ENCODE data around the gene DRD5.
A peak's percentile ranks its signal among the peaks of the same experiment; 100 is the strongest.

The DRD5 gene

GRCh38 chr4:9764155-9764696 lies 17.2 kb upstream of the DRD5 start:
- H4K91ac ChIP-seq (ENCODE audit: low read depth, low read length), result no peak overlapping the region
- no CpG with 5 or more reads among the region's 5 CpGs for WGBS (ENCODE audit: extremely low coverage, insufficient coverage, insufficient read length)
- H2BK120ac ChIP-seq (ENCODE audit: insufficient read depth, low read length, poor library complexity), result no peak overlapping the region
- no peak overlapping the region for H2BK12ac ChIP-seq (ENCODE audit: low read length)
- no peak for DNase-seq
- H3K4me3 ChIP-seq (ENCODE audit: low read depth, low read length), result no peak overlapping the region
- no peak overlapping the region for H3K23ac ChIP-seq (ENCODE audit: low read length)
- no peak overlapping the region for H3K9ac ChIP-seq (ENCODE audit: low read length)
- H2AFZ ChIP-seq (ENCODE audit: insufficient read depth, low read length, poor library complexity), result no peak overlapping the region
- no peak overlapping the region for H4K8ac ChIP-seq (ENCODE audit: low read depth, low read length)
- H3K36me3 ChIP-seq (ENCODE audit: control insufficient read depth in 1 of 2, insufficient read depth in 2 of 2, low read length in 2 of 2), result no peaks in the 10 kb centered on the region
- no peaks in the 10 kb centered on the region for H3K79me1 ChIP-seq (ENCODE audit: low read length)
- H3K27ac ChIP-seq (ENCODE audit: low read depth, low read length), result no peak overlapping the region
- no peak overlapping the region for H2AK5ac ChIP-seq (ENCODE audit: low read length)
- H3K14ac ChIP-seq (ENCODE audit: low read length), result no peak overlapping the region
- no peak overlapping the region for H4K12ac ChIP-seq (ENCODE audit: low read depth, low read length)
- no peak overlapping the region for H3K4me2 ChIP-seq (ENCODE audit: low read length)
- H3K9me3 ChIP-seq (ENCODE audit: insufficient read depth, low read depth, low read length), result no peaks in the 10 kb centered on the region
- no peak overlapping the region for H3K4ac ChIP-seq (ENCODE audit: low read depth, low read length)
- no peak overlapping the region for H2BK5ac ChIP-seq (ENCODE audit: low read depth, low read length, poor library complexity)
- H3K4me1 ChIP-seq (ENCODE audit: control insufficient read depth in 1 of 2, insufficient read depth in 2 of 2, low read length in 2 of 2), result no peaks in the 10 kb centered on the region
- no peaks in the 10 kb centered on the region for H3K79me2 ChIP-seq (ENCODE audit: control insufficient read depth, insufficient read depth, low read length, poor library complexity)
- no peaks in the 10 kb centered on the region for H3K27me3 ChIP-seq (ENCODE audit: insufficient read depth, low read length)
- H3K18ac ChIP-seq (ENCODE audit: low read length), result no peak overlapping the region

DNA sequence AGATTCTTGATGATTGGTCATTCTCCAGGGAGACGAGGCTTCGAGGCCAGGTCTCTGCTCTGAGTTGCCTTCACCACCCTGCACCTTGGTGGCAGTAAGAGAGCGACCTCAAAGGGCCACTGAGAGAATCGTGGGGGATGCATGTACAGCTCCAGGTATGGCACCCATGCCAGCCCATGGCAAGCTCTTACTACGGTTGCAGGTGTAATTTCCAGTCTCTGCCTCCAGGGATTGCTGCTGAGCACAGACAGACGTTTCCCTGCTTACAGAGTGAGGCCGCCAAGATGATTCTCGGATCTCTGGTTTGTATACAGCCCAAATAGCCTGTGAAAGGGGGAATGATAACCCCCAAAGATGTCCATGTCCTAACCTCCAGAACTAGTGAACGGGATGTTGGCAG lies 16.3 kb upstream of the DRD5 start:
- Histone ChIP-seq H3K4me1 (ENCODE audit: control insufficient read depth in 1 of 2, insufficient read depth in 2 of 2, low read length in 2 of 2) (no peaks in the 10 kb centered on the region), H4K91ac (ENCODE audit: low read depth, low read length) (no peak overlapping the region), H4K12ac (ENCODE audit: low read depth, low read length) (no peak overlapping the region), H3K9me3 (ENCODE audit: insufficient read depth, low read depth, low read length) (no peaks in the 10 kb centered on the region), H2AFZ (ENCODE audit: insufficient read depth, low read length, poor library complexity) (no peak overlapping the region), H3K18ac (ENCODE audit: low read length) (no peak overlapping the region), H3K4ac (ENCODE audit: low read depth, low read length) (no peak overlapping the region), H3K79me1 (ENCODE audit: low read length) (no peaks in the 10 kb centered on the region), H2BK120ac (ENCODE audit: insufficient read depth, low read length, poor library complexity) (no peak overlapping the region), H3K27me3 (ENCODE audit: insufficient read depth, low read length) (no peaks in the 10 kb centered on the region), H2AK5ac (ENCODE audit: low read length) (no peak overlapping the region), H3K79me2 (ENCODE audit: control insufficient read depth, insufficient read depth, low read length, poor library complexity) (no peaks in the 10 kb centered on the region), H3K27ac (ENCODE audit: low read depth, low read length) (no peak overlapping the region), H3K9ac (ENCODE audit: low read length) (no peak overlapping the region), H3K14ac (ENCODE audit: low read length) (no peak overlapping the region), H2BK12ac (ENCODE audit: low read length) (no peak overlapping the region), H3K4me3 (ENCODE audit: low read depth, low read length) (no peak overlapping the region), H3K36me3 (ENCODE audit: control insufficient read depth in 1 of 2, insufficient read depth in 2 of 2, low read length in 2 of 2) (no peaks in the 10 kb centered on the region), H3K23ac (ENCODE audit: low read length) (no peak overlapping the region), H3K4me2 (ENCODE audit: low read length) (no peak overlapping the region), H2BK5ac (ENCODE audit: low read depth, low read length, poor library complexity) (no peak overlapping the region), H4K8ac (ENCODE audit: low read depth, low read length) (no peak overlapping the region)
- WGBS (ENCODE audit: extremely low coverage, insufficient coverage, insufficient read length), result no CpG with 5 or more reads among the region's 9 CpGs
- DNase-seq, result peak in 1 of 2 donors; percentile 61

DNA sequence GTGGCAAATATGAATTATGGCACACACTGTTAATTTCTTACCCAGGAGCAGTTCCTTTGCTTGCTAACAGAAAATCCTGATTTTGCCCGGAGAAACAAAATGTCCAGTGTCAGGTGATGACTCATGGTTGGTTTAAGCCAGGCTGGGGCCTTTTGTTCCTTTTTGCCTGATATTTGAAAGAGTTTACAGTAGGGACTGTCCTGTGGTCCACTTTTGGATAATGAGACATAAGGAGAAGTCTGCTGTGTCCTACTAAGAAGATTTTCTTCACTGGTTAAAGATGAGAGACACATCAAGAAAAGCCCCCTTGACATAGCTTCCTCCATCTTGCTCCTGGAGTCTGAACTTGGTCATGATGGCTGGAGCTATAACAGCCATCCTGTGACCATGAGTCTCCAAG lies 12.1 kb upstream of the DRD5 start:
- Histone ChIP-seq H4K12ac (ENCODE audit: low read depth, low read length) (no peak overlapping the region), H3K4ac (ENCODE audit: low read depth, low read length) (no peak overlapping the region), H3K9me3 (ENCODE audit: insufficient read depth, low read depth, low read length) (no peaks in the 10 kb centered on the region), H3K4me3 (ENCODE audit: low read depth, low read length) (no peak overlapping the region), H3K27me3 (ENCODE audit: insufficient read depth, low read length) (no peaks in the 10 kb centered on the region), H2BK5ac (ENCODE audit: low read depth, low read length, poor library complexity) (no peak overlapping the region), H3K14ac (ENCODE audit: low read length) (no peak overlapping the region), H3K23ac (ENCODE audit: low read length) (no peak overlapping the region), H4K8ac (ENCODE audit: low read depth, low read length) (no peak overlapping the region), H4K91ac (ENCODE audit: low read depth, low read length) (no peak overlapping the region), H2AFZ (ENCODE audit: insufficient read depth, low read length, poor library complexity) (no peak overlapping the region), H3K18ac (ENCODE audit: low read length) (no peak overlapping the region), H2BK12ac (ENCODE audit: low read length) (no peak overlapping the region), H3K27ac (ENCODE audit: low read depth, low read length) (no peak overlapping the region), H2BK120ac (ENCODE audit: insufficient read depth, low read length, poor library complexity) (no peak overlapping the region), H3K4me1 (ENCODE audit: control insufficient read depth in 1 of 2, insufficient read depth in 2 of 2, low read length in 2 of 2) (no peaks in the 10 kb centered on the region), H3K36me3 (ENCODE audit: control insufficient read depth in 1 of 2, insufficient read depth in 2 of 2, low read length in 2 of 2) (no peaks in the 10 kb centered on the region), H3K9ac (ENCODE audit: low read length) (no peak overlapping the region), H2AK5ac (ENCODE audit: low read length) (no peak overlapping the region), H3K79me1 (ENCODE audit: low read length) (no peaks in the 10 kb centered on the region), H3K79me2 (ENCODE audit: control insufficient read depth, insufficient read depth, low read length, poor library complexity) (no peaks in the 10 kb centered on the region), H3K4me2 (ENCODE audit: low read length) (no peak overlapping the region)
- no CpG with 5 or more reads among the region's 1 CpG for WGBS (ENCODE audit: extremely low coverage, insufficient coverage, insufficient read length)
- no peak for DNase-seq

- Histone ChIP-seq H3K4me3 (ENCODE audit: low read depth, low read length) (no peak overlapping the region), H3K4me1 (ENCODE audit: control insufficient read depth in 1 of 2, insufficient read depth in 2 of 2, low read length in 2 of 2) (no peaks in the 10 kb centered on the region), H3K4me2 (ENCODE audit: low read length) (no peak overlapping the region), H3K9me3 (ENCODE audit: insufficient read depth, low read depth, low read length) (no peaks in the 10 kb centered on the region), H3K18ac (ENCODE audit: low read length) (no peak overlapping the region), H4K12ac (ENCODE audit: low read depth, low read length) (no peak overlapping the region), H2AFZ (ENCODE audit: insufficient read depth, low read length, poor library complexity) (no peak overlapping the region), H2BK120ac (ENCODE audit: insufficient read depth, low read length, poor library complexity) (no peak overlapping the region), H3K9ac (ENCODE audit: low read length) (no peak overlapping the region), H3K27ac (ENCODE audit: low read depth, low read length) (no peak overlapping the region), H4K91ac (ENCODE audit: low read depth, low read length) (no peak overlapping the region), H3K79me2 (ENCODE audit: control insufficient read depth, insufficient read depth, low read length, poor library complexity) (no peaks in the 10 kb centered on the region), H3K23ac (ENCODE audit: low read length) (no peak overlapping the region), H3K4ac (ENCODE audit: low read depth, low read length) (no peak overlapping the region), H2BK12ac (ENCODE audit: low read length) (no peak overlapping the region), H3K14ac (ENCODE audit: low read length) (no peak overlapping the region), H2AK5ac (ENCODE audit: low read length) (no peak overlapping the region), H3K79me1 (ENCODE audit: low read length) (no peaks in the 10 kb centered on the region), H3K36me3 (ENCODE audit: control insufficient read depth in 1 of 2, insufficient read depth in 2 of 2, low read length in 2 of 2) (no peaks in the 10 kb centered on the region), H2BK5ac (ENCODE audit: low read depth, low read length, poor library complexity) (no peak overlapping the region), H4K8ac (ENCODE audit: low read depth, low read length) (no peak overlapping the region), H3K27me3 (ENCODE audit: insufficient read depth, low read length) (no peaks in the 10 kb centered on the region)
- DNase-seq, result peak; percentile 17 to 29
- WGBS (ENCODE audit: extremely low coverage, insufficient coverage, insufficient read length), result no CpG with 5 or more reads among the region's 1 CpG
These were observed 10.4 kb upstream of the DRD5 start for GRCh38 chr4:9771034-9771433.
